ENCODE measurements around the gene SORCS2.

SORCS2 gene

DNA sequence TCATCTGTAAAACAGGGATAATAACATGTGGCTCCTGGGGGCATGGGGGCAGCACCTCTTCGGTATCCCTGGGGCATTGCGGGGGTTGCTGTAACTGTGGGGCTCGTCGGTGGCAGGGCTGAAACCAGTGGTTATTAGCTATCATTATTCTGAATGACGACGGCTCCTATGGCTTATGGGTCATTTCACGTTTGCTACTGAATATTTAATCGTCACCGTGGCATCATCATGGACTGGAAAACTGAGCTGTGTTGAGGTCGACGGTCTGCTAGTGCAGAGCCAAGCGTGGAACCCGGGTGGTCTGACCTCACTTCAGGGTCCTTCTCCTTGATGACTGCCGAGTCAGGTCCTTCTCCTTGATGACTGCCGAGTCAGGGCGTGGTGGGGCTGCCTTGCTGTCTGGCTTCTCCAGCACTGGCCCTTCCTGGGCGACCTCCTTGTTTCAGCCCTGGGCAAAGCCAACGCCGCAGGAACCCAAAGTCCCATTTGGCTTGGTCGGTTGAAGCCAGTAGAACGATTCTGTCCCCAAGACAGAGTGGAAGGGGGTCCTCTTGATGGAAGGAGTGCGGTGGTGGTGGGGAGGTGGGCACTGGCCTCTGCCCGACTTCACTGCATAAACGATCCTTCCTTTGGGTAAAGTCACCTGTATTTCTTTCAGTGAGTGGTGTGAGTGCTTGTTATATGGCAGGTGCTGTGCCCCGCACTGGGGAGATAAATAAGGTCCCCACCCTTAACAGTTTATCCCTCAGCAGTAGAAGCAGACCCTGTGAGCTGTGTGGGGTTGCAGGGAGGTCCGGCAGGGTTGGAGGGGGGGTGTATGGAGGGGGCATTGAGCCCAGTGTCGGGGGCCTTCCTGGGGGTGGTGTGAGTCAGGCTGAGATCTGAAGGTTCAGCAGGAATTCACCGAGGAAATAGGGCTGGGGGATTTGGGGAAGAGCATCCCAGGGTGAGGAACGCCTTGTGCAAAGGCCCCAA is 201.6 kb downstream of the SORCS2 start:
- DNase-seq (ENCODE audit: low read depth) = no peak

- no peak for DNase-seq (ENCODE audit: low read depth)
These were observed 202.5 kb downstream of the SORCS2 start for GRCh38 chr4:7394681-7395451.

- no peak for DNase-seq (ENCODE audit: low read depth)
These were observed 203.3 kb downstream of the SORCS2 start for GRCh38 chr4:7395645-7396044.

- DNase-seq (ENCODE audit: low read depth) = no peak
These were observed 204.0 kb downstream of the SORCS2 start for GRCh38 chr4:7396186-7396910.

DNA sequence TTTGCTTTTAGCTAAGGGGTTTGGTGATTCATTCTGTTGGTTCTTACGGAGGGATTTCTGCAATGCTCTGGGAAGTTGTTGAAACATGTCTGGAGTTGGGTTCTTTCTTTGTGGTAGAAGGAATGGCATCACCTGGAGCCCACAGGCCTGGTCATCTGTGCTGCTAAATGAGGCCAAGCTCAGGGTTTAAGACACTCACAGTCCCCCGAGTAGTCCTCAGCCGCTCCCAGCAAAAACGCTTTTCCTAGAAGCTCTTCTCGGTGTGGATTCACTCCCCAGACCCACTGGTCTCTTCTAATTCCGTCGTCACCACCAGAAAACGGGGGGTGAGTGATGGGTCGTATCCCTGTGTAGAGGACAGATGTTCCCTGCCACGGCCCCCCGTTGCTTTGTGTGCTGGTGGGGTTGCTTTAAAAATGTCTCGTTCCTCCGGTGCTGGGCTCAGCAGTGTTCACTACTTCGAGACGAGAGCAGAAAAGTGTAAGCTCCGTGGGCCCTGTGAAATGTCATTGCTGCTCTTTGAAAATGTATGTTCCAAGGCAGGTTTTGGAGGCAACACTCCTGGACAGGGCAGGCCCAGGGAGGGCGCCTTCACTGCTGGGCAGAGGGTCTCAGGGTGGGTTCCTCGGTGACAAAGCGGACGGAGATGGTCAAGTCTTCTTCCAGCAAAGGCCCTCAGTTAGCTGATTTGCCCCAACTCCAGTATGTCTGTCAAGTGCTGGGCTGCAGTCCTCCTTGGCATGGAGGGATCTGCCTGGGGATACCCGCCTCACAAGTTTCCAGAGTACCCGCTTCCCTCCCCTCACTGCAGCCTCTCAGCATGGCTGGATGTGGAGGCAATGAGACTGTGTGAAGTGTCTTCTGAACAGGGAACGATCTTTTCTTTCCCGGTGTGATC is 205.1 kb downstream of the SORCS2 start:
- no peak for DNase-seq (ENCODE audit: low read depth)

DNA sequence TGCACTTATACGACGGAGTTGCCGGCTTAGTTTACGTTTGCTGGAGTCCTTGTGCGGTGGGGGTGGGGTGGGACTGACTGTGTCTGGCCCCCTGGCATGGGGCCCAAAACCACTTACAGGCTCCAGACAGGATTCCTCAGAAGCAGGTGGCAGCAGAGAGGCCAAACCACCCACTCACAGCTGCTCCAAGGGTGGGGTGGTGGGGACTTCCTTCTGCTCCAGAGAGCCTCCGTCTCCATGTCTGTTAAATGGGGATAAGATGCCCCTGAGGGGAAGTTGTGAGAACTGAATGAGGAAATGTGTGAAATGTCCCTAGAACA is 205.7 kb downstream of the SORCS2 start:
- no peak for DNase-seq (ENCODE audit: low read depth)

- no peak for DNase-seq (ENCODE audit: low read depth)
These were observed 206.6 kb downstream of the SORCS2 start for GRCh38 chr4:7398788-7399439.

GRCh38 chr4:7399440-7400234 is 207.3 kb downstream of the SORCS2 start:
- no peak for DNase-seq (ENCODE audit: low read depth)

DNA sequence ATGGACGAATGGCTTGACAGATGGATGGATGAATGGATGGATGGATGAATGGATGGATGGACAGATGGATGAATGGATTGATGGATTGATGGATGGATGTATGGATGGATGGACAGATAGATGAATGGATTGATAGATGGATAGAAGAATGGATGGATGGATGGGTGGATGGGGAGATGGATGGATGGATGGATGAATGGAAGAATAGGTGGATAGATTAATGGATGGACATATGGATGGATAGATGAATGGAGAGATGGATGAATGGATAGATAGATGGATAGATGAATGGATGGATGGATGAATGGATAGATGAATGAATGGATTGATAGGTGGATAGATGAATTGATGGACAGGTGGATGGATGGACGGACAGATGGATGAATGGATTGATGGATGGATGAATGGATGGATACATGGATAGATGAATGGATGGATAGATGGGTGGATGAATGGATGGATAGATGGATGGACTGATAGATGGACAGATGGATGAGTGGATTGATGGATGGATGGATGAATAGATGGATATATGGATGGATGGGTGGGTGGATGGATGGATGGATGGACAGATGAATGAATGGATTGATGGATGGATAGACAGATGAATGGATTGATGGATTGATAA is 208.4 kb downstream of the SORCS2 start:
- DNase-seq (ENCODE audit: low read depth) = no peak

DNA sequence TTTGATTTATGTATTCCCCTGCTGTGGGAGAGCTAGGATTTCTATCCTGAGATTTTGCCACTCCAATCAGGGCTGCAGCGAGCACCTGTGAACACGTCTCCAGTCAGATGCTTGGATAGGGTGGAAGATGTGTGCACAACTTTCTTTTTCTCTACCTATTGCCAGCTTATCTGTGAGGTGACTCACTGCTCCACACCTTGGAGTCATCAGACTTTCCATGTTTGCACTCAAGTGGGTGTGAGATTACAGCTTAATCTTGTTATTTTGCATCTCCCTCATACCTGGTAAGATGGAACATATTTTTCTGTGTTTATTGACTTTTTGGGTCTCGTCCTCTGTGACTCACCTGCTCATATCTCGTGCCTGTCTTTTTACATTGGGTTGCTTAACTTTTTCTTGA is 210.2 kb downstream of the SORCS2 start:
- DNase-seq (ENCODE audit: low read depth) = no peak

GRCh38 chr4:7403001-7403400 is 210.7 kb downstream of the SORCS2 start:
- DNase-seq (ENCODE audit: low read depth) = no peak

DNA sequence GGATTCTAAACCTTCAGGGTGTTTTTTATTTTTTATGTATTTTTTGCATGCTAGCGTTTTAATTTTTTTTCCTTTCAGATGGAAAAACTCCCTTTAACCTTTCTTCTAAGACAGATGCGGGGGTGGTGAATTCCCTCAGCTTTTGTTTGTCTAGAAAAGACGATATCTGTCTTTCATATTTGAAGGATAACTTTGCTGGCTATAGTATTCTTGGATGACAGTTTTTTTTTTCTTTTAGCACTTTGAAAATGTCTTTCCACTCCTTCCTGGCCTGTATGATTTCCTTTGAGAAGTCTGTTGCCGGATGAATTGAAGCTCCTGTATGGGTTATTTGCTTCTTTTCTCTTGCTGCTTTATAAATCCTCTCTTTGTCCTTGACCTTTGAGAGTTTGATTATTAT is 215.8 kb downstream of the SORCS2 start:
- no peak for DNase-seq (ENCODE audit: low read depth)

DNA sequence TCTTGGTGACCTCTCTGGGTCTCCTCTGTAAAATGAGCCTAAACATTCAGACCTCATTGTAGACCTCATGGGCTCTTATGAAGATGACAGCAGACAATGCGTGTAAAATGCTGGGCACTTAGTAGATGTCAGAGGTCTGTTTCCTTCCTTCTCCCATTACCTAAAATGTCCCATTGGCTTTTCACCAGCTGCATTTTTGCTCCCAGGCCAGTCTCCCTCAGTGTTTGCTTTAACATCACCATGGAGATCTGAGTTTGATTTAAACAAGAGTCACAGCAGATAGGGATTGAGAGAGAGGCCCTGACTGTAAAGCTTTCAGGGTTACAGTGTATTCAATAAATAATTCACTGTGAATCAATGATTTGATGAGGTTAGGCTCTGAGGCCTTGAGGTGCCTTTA is 218.1 kb downstream of the SORCS2 start:
- DNase-seq (ENCODE audit: low read depth) = no peak

GRCh38 chr4:7411491-7411890 is 219.2 kb downstream of the SORCS2 start:
- DNase-seq (ENCODE audit: low read depth) = no peak

GRCh38 chr4:7411896-7412553 is 219.7 kb downstream of the SORCS2 start:
- DNase-seq (ENCODE audit: low read depth) = no peak

GRCh38 chr4:7412554-7412912 is 220.2 kb downstream of the SORCS2 start:
- no peak for DNase-seq (ENCODE audit: low read depth)

DNA sequence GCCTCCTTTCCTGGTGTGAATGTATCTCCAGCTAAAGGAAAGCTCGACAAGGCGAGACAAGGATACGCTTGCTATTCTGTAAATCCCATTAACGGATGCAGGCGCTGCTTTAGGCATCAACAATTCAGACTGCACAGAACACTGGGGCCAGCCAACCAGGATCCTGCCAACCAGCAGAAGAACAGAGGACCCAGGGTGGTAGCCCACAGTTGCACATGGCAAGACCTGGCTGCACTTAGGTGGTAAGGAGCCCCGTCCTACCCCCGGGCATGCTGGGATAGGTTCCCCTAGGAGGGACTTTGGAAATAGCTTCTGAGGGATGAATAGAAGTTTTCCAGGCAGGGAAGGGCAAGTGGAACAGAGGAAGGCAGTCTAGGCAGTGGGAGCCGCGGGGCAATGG is 221.7 kb downstream of the SORCS2 start:
- DNase-seq (ENCODE audit: low read depth) = no peak

DNA sequence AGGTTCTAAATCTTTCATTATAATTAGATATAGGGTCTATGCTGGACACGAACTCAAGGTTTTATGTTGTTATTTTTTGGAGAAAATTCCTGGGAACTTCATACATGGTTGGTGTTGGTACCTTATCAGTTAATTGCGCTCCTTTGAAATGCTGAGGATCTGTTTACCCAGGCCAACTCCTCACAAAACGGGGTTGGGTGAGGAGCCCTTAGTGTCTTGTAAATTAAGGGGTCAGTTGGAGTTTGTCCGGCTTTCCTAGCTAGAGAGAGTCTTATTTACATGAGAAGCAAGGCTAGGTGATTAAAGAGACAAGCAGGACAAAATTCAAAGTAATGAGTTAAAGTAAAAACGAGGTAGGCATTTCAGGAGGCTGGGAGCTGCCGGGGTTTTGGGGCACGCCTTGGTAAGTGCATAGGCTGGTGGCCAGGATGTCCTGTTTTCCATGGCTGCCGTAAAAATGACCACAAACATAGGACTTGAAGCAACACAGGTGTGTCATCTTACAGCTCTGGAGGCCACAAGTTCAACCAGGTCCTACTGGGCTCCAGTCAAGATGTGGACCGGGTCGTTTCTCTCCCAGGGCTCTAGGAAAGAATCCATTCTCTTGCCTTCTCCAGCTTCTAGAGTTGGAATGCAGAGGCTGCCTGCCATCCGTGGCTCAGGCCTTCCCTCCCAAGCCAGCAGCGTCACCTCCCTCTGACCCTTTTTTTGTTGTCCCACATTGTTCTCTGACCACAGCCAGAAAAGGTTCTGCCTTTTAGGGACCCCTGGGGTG is 222.6 kb downstream of the SORCS2 start:
- DNase-seq (ENCODE audit: low read depth) = no peak
